Measurements from ENCODE around the gene MAEA.

MAEA gene

DNA sequence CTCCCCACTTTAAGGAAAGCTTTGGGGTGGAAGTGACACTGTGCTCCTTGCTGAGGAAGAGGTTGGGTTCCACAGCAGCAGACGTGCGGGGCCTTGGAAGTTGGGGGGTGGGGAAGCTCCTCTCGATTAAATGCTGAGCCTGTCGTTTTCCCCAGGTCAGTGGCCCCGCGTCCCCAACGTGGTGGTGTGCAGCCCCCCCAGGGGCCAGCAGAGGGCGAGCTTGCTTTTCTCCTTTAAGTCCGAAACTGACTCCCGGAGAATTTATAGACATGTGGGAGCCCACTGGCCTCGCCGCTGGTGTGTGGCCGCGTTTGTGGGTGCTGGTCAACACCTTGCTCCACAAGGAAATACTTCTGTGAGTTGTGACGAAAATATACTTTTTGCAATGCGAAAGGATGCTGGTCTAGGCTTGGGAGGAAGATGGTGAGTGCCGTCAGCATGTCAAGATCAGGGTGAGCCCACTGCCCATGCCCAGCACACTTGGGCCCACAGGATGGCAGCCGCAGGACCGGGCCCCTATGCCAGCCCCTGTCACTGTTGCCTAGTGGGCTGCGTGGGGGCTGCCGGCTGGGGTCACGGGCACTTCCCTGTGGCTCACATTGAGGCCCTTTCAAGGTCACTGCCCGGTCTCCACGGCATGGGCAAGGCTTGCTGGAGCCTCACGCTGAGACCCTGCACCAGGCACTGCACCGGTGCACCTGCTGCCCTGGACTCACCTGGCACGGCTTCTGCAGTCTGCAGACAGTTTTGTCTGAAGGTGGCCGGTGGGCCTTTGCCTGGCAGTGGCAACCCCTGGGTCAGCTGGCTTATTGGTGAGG is 66.7 kb downstream of the MAEA start:
- Histone ChIP-seq H3K4me1 (ENCODE audit: insufficient read depth, low read length) (no peaks in the 10 kb centered on the region), H3K9ac (ENCODE audit: low read depth, low read length) (no peak overlapping the region), H3K9me3 (ENCODE audit: control insufficient read depth, insufficient read depth, low read length) (no peaks in the 10 kb centered on the region), H3K36me3 (ENCODE audit: insufficient read depth, low read length) (0 out of 2 replicates have a peak, but pooled peaks cover 3% of the 10 kb centered on the region)

- H3K9me3 ChIP-seq (ENCODE audit: control insufficient read depth, insufficient read depth, low read length) = no peaks in the 10 kb centered on the region
- H3K36me3 ChIP-seq (ENCODE audit: insufficient read depth, low read length) = 0 out of 2 replicates have a peak, but pooled peaks cover 3% of the 10 kb centered on the region
- H3K4me1 ChIP-seq (ENCODE audit: insufficient read depth, low read length) = no peaks in the 10 kb centered on the region
- H3K9ac ChIP-seq (ENCODE audit: low read depth, low read length) = no peak overlapping the region
These were observed 67.9 kb downstream of the MAEA start for GRCh38 chr4:1357356-1358248.

- H3K4me1 ChIP-seq (ENCODE audit: insufficient read depth, low read length) = no peaks in the 10 kb centered on the region
- H3K9me3 ChIP-seq (ENCODE audit: control insufficient read depth, insufficient read depth, low read length) = no peaks in the 10 kb centered on the region
- H3K36me3 ChIP-seq (ENCODE audit: insufficient read depth, low read length) = 0 out of 2 replicates have a peak, but pooled peaks cover 3% of the 10 kb centered on the region
- H3K9ac ChIP-seq (ENCODE audit: low read depth, low read length) = no peak overlapping the region
These were observed 68.9 kb downstream of the MAEA start for GRCh38 chr4:1358421-1359143.

- H3K4me1 ChIP-seq (ENCODE audit: insufficient read depth, low read length) = no peaks in the 10 kb centered on the region
- 0 out of 2 replicates have a peak, but pooled peaks cover 3% of the 10 kb centered on the region for H3K36me3 ChIP-seq (ENCODE audit: insufficient read depth, low read length)
- H3K9me3 ChIP-seq (ENCODE audit: control insufficient read depth, insufficient read depth, low read length) = no peaks in the 10 kb centered on the region
- no peak overlapping the region for H3K9ac ChIP-seq (ENCODE audit: low read depth, low read length)
These were observed 69.4 kb downstream of the MAEA start for GRCh38 chr4:1359144-1359501.

- H3K9me3 ChIP-seq (ENCODE audit: control insufficient read depth, insufficient read depth, low read length) = no peaks in the 10 kb centered on the region
- H3K9ac ChIP-seq (ENCODE audit: low read depth, low read length) = no peak overlapping the region
- H3K4me1 ChIP-seq (ENCODE audit: insufficient read depth, low read length) = no peaks in the 10 kb centered on the region
- H3K36me3 ChIP-seq (ENCODE audit: insufficient read depth, low read length) = 0 out of 2 replicates have a peak, but pooled peaks cover 3% of the 10 kb centered on the region
These were observed 70.3 kb downstream of the MAEA start for GRCh38 chr4:1359976-1360375.

- Histone ChIP-seq H3K4me1 (ENCODE audit: insufficient read depth, low read length) (no peaks in the 10 kb centered on the region), H3K9me3 (ENCODE audit: control insufficient read depth, insufficient read depth, low read length) (no peaks in the 10 kb centered on the region), H3K36me3 (ENCODE audit: insufficient read depth, low read length) (0 out of 2 replicates have a peak, but pooled peaks cover 3% of the 10 kb centered on the region), H3K9ac (ENCODE audit: low read depth, low read length) (no peak overlapping the region)
These were observed 71.0 kb downstream of the MAEA start for GRCh38 chr4:1360423-1361283.

DNA sequence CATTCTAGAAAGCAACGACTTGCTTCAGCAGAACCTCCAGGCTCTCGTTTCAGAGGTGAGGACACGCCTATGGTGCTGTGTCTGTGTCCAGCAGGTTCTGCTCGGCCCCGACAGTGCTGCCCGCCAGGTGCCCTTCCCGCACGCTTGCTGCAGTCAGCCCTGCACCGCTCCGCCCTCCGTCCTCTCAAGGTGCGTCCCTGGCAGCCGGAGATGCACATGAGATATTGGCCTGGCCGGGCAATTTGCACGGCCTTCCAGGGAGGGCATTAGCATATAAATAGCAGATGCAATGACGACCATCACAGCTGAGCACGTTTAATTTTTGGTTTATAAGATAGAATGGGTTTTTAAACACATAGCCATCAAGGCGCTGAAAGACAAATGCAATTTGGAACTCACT is 71.7 kb downstream of the MAEA start:
- H3K36me3 ChIP-seq (ENCODE audit: insufficient read depth, low read length) = 0 out of 2 replicates have a peak, but pooled peaks cover 3% of the 10 kb centered on the region
- H3K4me1 ChIP-seq (ENCODE audit: insufficient read depth, low read length) = no peaks in the 10 kb centered on the region

DNA sequence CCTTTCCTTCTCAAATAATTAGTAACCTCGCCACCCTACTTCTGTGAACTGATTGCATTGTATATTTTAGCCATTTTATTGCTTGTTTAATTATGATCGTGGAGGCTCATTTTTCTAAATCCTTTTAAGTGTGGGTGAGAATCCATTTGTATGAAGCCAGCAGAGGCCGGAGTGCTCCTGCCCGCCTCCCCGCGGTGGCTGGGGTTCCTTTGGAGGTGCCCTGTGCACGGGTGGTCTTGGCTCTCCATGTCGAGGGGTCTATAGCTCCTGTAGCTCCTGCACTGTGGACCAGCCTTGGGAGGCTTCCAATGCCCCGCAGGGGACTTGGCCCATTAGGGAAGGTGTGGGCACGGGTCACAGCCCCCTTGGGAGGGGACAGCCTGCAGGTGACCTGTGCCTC is 72.4 kb downstream of the MAEA start:
- H3K9me3 ChIP-seq (ENCODE audit: control insufficient read depth, insufficient read depth, low read length) = no peaks in the 10 kb centered on the region
- no peaks in the 10 kb centered on the region for H3K4me1 ChIP-seq (ENCODE audit: insufficient read depth, low read length)
- 0 out of 2 replicates have a peak, but pooled peaks cover 3% of the 10 kb centered on the region for H3K36me3 ChIP-seq (ENCODE audit: insufficient read depth, low read length)
- H3K9ac ChIP-seq (ENCODE audit: low read depth, low read length) = no peak overlapping the region

More for the DNA sequence above, 71.7 kb downstream of the MAEA start:
- Histone ChIP-seq H3K9ac (ENCODE audit: low read depth, low read length) (no peak overlapping the region), H3K9me3 (ENCODE audit: control insufficient read depth, insufficient read depth, low read length) (no peaks in the 10 kb centered on the region)

GRCh38 chr4:1362521-1362920 is 72.8 kb downstream of the MAEA start:
- no peak overlapping the region for H3K9ac ChIP-seq (ENCODE audit: low read depth, low read length)
- H3K9me3 ChIP-seq (ENCODE audit: control insufficient read depth, insufficient read depth, low read length) = no peaks in the 10 kb centered on the region
- 0 out of 2 replicates have a peak, but pooled peaks cover 3% of the 10 kb centered on the region for H3K36me3 ChIP-seq (ENCODE audit: insufficient read depth, low read length)
- H3K4me1 ChIP-seq (ENCODE audit: insufficient read depth, low read length) = no peaks in the 10 kb centered on the region

DNA sequence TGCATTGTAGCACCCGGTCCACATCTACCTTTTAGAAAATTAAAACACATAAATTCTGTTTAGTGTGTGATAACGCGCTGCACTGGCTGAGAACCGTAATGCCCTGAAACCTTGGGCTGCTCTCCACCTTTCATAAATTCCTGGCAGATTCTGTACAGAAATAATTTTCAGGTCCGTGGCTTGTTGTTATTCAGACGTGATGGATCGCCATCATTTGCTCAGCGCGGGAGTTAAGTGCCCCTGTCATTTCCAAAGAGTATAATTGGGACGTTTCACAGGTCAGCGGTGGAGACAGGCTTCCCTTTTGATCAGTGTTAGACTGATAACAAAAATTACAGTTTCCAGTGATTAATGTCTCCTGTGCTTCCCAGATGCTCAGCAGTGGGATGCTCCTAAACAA is 73.8 kb downstream of the MAEA start:
- no peaks in the 10 kb centered on the region for H3K4me1 ChIP-seq (ENCODE audit: insufficient read depth, low read length)
- H3K36me3 ChIP-seq (ENCODE audit: insufficient read depth, low read length) = no peaks in the 10 kb centered on the region
- no peaks in the 10 kb centered on the region for H3K9me3 ChIP-seq (ENCODE audit: control insufficient read depth, insufficient read depth, low read length)
- H3K9ac ChIP-seq (ENCODE audit: low read depth, low read length) = no peak overlapping the region

- Histone ChIP-seq H3K9me3 (ENCODE audit: control insufficient read depth, insufficient read depth, low read length) (no peaks in the 10 kb centered on the region), H3K9ac (ENCODE audit: low read depth, low read length) (no peak overlapping the region), H3K36me3 (ENCODE audit: insufficient read depth, low read length) (no peaks in the 10 kb centered on the region), H3K4me1 (ENCODE audit: insufficient read depth, low read length) (no peaks in the 10 kb centered on the region)
These were observed 74.5 kb downstream of the MAEA start for GRCh38 chr4:1364217-1364616.

DNA sequence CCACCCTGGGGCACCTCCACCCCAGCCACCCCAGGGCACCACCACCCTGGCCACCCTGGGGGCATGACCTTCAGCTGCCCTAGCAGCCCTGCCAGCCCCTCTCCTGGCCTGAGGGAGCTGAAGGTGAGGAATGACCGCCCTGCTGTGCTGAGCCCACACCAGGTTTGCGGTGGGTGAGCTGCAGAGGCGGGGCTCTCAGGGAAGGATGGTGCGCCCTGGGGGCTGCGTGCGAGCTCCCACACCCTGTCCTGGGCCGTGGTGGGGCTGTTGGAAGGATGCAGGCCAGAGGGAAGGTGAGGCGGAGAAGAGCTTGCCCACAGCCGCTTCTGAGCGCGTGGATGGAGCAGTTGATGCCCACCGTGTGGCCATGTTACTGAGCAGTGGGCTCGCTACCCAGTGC is 75.1 kb downstream of the MAEA start:
- H3K4me1 ChIP-seq (ENCODE audit: insufficient read depth, low read length) = no peaks in the 10 kb centered on the region
- no peak overlapping the region for H3K9ac ChIP-seq (ENCODE audit: low read depth, low read length)
- no peaks in the 10 kb centered on the region for H3K36me3 ChIP-seq (ENCODE audit: insufficient read depth, low read length)
- H3K9me3 ChIP-seq (ENCODE audit: control insufficient read depth, insufficient read depth, low read length) = no peaks in the 10 kb centered on the region

DNA sequence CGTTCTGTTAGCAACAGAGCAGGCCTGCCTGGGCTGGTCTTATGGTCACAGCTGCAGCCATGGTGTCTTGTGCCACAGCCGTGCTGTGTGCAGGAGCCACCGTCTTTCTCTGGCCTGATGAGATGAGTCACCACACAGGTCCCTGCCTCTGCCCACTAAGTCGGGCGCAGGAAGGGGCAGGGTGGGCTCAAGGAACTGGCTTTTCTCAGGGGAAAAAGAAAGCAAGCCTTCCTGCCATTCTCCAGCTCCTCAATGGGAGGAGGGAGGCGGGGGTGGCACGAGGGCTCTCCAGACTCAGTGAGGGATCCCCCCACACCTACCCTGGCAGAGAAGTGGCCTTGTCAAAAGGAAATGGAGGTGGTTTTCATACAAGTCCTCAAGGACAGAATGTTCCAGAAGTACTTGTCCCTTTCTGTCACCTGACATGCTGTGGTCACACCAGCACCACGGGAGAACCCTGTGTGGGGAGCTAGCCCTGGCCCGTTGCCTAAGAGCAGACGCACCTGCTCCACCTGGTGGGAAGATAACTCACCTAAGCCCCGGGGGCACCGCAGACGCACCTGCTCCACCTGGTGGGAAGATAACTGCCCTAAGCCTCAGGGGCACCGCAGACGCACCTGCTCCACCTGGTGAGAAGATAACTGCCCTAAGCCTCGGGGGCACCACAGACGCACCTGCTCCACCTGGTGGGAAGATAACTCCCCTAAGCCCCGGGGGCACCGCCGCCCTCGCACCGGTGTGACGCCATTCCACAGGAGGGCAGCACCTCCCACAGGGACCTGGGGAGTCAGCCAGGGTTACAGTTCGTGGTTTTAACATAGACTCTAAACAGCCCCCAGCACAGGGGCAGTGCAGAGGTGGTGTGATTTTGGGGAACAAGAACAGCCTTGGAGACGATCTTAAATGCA is 75.8 kb downstream of the MAEA start:
- H3K4me1 ChIP-seq (ENCODE audit: insufficient read depth, low read length) = no peaks in the 10 kb centered on the region
- no peak overlapping the region for H3K9ac ChIP-seq (ENCODE audit: low read depth, low read length)
- no peaks in the 10 kb centered on the region for H3K9me3 ChIP-seq (ENCODE audit: control insufficient read depth, insufficient read depth, low read length)
- H3K36me3 ChIP-seq (ENCODE audit: insufficient read depth, low read length) = no peaks in the 10 kb centered on the region
